ENCODE results near the gene TNFRSF17. TPM values are rescaled to one million over a fixed set of nuclear protein-coding genes. Genes with fewer than 3 reads are reported as not detected.
A peak's percentile ranks its signal among the peaks of the same experiment; 100 is the strongest.
"Not testable (repeated sequence)": the region's sequence is repeated elsewhere in the genome, so short reads cannot be mapped to it uniquely, and the experiment has no call there.

The TNFRSF17 gene
- total RNA-seq (2014; rRNA removed; shearing (Covaris generic)) (not detected in 2 replicates), polyA plus RNA-seq (2016; fragmentation: Nextera tagmentation; extraction: Ambion mirVana) (not detected in 2 replicates)

GRCh38 chr16:11964761-11965551, at the start of gene TNFRSF17:
Gene TNFRSF17, plus strand, starts transcription at chr16:11965210. Its CDS starts 115 bp downstream, at chr16:11965325.
- 33% methylated on average over 9 of the region's 9 CpGs for WGBS, 2 experiments (ENCODE audit: low coverage in 1 of 2, low lambda C conversion rate in 2 of 2, missing lambda C conversion rate in 2 of 2)
- no peak for TF ChIP-seq EZH2phosphoT487 (IDR thresholded peaks at IDR 0.05; ENCODE audit: insufficient read depth, low read depth)
- no peak for TF ChIP-seq EZH2 (IDR thresholded peaks at IDR 0.05; ENCODE audit: insufficient read depth, poor library complexity, severe bottlenecking)
- Histone ChIP-seq H3K27me3 (replicated peaks; ENCODE audit: insufficient read depth) (no peaks in the 10 kb centered on the region), H3K4me1 (ENCODE audit: insufficient read depth) (0 out of 2 replicates have a peak, but pooled peaks cover 6% of the 10 kb centered on the region), H4K20me1 (ENCODE audit: insufficient read depth) (no peaks in the 10 kb centered on the region), H3K4me2 (ENCODE audit: unreplicated experiment) (peak within 1 kb of the TSS; percentile 42), H3K4me3 (peak within 1 kb of the TSS; percentile 22; the same call in 1 of the 2 replicates), H3K9ac (0 out of 2 replicates have a peak within 1 kb of the TSS, but pooled peaks have one; percentile 0), H3F3A (ENCODE audit: insufficient read depth) (peaks cover 7% of the 10 kb centered on the region), H3K79me2 (ENCODE audit: insufficient read depth) (no peaks in the 10 kb centered on the region), H3K9me3 (ENCODE audit: low read depth) (no peaks in the 10 kb centered on the region), H3K9me2 (ENCODE audit: insufficient read depth) (no peaks in the 10 kb centered on the region), H3K27ac (no peak within 1 kb of the TSS), H3K36me3 (ENCODE audit: low read depth) (no peaks in the 10 kb centered on the region), H2AFZ (peak within 1 kb of the TSS; percentile 62)
- peak; percentile 38 for DNase-seq
- in situ Hi-C loops (cut with MboI): no loop called here

GRCh38 chr16:11915644-11916523, 49.1 kb upstream of the TNFRSF17 start, which contains the start of gene GSPT1:
Gene GSPT1, minus strand, starts transcription at chr16:11915956. Its CDS starts 236 bp downstream, at chr16:11915720.
- peak within 1 kb of the TSS; percentile 84 for H3K27ac ChIP-seq
- peaks cover 7% of the 10 kb centered on the region; the same call in 1 of the 2 replicates for H3K36me3 ChIP-seq (ENCODE audit: low read depth)
- peak within 1 kb of the TSS; percentile 98 for H3K4me2 ChIP-seq (ENCODE audit: unreplicated experiment)
- peaks cover 18% of the 10 kb centered on the region; the same call in 1 of the 2 replicates for H4K20me1 ChIP-seq (ENCODE audit: insufficient read depth)
- H3K9me3 ChIP-seq (ENCODE audit: low read depth): no peaks in the 10 kb centered on the region
- WGBS, 2 experiments (ENCODE audit: low coverage in 1 of 2, low lambda C conversion rate in 2 of 2, missing lambda C conversion rate in 2 of 2): 2% methylated on average over 52 to 84 of the region's 84 CpGs
- H3K4me3 ChIP-seq: peak within 1 kb of the TSS; percentile 76
- DNase-seq: peak; percentile 99
- TF ChIP-seq EZH2 (IDR thresholded peaks at IDR 0.05; ENCODE audit: insufficient read depth, poor library complexity, severe bottlenecking): no peak
- TF ChIP-seq EZH2phosphoT487 (IDR thresholded peaks at IDR 0.05; ENCODE audit: insufficient read depth, low read depth): no peak
- no peaks in the 10 kb centered on the region for H3K27me3 ChIP-seq (replicated peaks; ENCODE audit: insufficient read depth)
- in situ Hi-C loops (cut with MboI): no loop called here
- H3K9ac ChIP-seq: peak within 1 kb of the TSS; percentile 92
- peaks cover 41% of the 10 kb centered on the region for H3K79me2 ChIP-seq (ENCODE audit: insufficient read depth)
- H3K4me1 ChIP-seq (ENCODE audit: insufficient read depth): peaks cover 27% of the 10 kb centered on the region
- H3F3A ChIP-seq (ENCODE audit: insufficient read depth): peaks cover 28% of the 10 kb centered on the region
- peak within 1 kb of the TSS; percentile 99 for H2AFZ ChIP-seq
- H3K9me2 ChIP-seq (ENCODE audit: insufficient read depth): no peaks in the 10 kb centered on the region

- Histone ChIP-seq H3K4me1 (ENCODE audit: insufficient read depth) (peaks cover 24% of the 10 kb centered on the region), H3K27ac (peak overlapping the region; percentile 80), H3K4me2 (ENCODE audit: unreplicated experiment) (peak overlapping the region; percentile 89), H3K9me3 (ENCODE audit: low read depth) (no peaks in the 10 kb centered on the region), H3K9ac (peak overlapping the region; percentile 92), H3F3A (ENCODE audit: insufficient read depth) (peaks cover 28% of the 10 kb centered on the region), H3K9me2 (ENCODE audit: insufficient read depth) (no peaks in the 10 kb centered on the region), H3K27me3 (replicated peaks; ENCODE audit: insufficient read depth) (no peaks in the 10 kb centered on the region), H4K20me1 (ENCODE audit: insufficient read depth) (peaks cover 15% of the 10 kb centered on the region; the same call in 1 of the 2 replicates), H2AFZ (peak overlapping the region; percentile 99), H3K36me3 (ENCODE audit: low read depth) (peaks cover 7% of the 10 kb centered on the region; the same call in 1 of the 2 replicates), H3K79me2 (ENCODE audit: insufficient read depth) (peaks cover 33% of the 10 kb centered on the region), H3K4me3 (peak overlapping the region; percentile 76)
- 70% methylated on average over 13 of the region's 13 CpGs for WGBS, 2 experiments (ENCODE audit: low coverage in 1 of 2, low lambda C conversion rate in 2 of 2, missing lambda C conversion rate in 2 of 2)
- in situ Hi-C loops (cut with MboI): no loop called here
- peak; percentile 81 for DNase-seq
- TF ChIP-seq EZH2phosphoT487 (IDR thresholded peaks at IDR 0.05; ENCODE audit: insufficient read depth, low read depth) (no peak), EZH2 (IDR thresholded peaks at IDR 0.05; ENCODE audit: insufficient read depth, poor library complexity, severe bottlenecking) (no peak)
Measured at GRCh38 chr16:11916524-11917285, 48.3 kb upstream of the TNFRSF17 start.

GRCh38 chr16:11924046-11924445, 41.0 kb upstream of the TNFRSF17 start:
- H4K20me1 ChIP-seq (ENCODE audit: insufficient read depth); H3K4me1 ChIP-seq (ENCODE audit: insufficient read depth); H3K9me2 ChIP-seq (ENCODE audit: insufficient read depth); H3K9me3 ChIP-seq (ENCODE audit: low read depth); in situ Hi-C loops (cut with MboI); DNase-seq; H2AFZ ChIP-seq; H3K27ac ChIP-seq; H3K4me3 ChIP-seq; H3K9ac ChIP-seq; H3K79me2 ChIP-seq (ENCODE audit: insufficient read depth); H3K36me3 ChIP-seq (ENCODE audit: low read depth); H3F3A ChIP-seq (ENCODE audit: insufficient read depth); H3K27me3 ChIP-seq (replicated peaks; ENCODE audit: insufficient read depth); H3K4me2 ChIP-seq (ENCODE audit: unreplicated experiment): not testable (repeated sequence)
- 84 to 86% methylated on average over 10 of the region's 10 CpGs for WGBS, 2 experiments (ENCODE audit: low coverage in 1 of 2, low lambda C conversion rate in 2 of 2, missing lambda C conversion rate in 2 of 2)

- H3K9me2 ChIP-seq (ENCODE audit: insufficient read depth); H3K79me2 ChIP-seq (ENCODE audit: insufficient read depth); H3K27ac ChIP-seq; H4K20me1 ChIP-seq (ENCODE audit: insufficient read depth); H3K36me3 ChIP-seq (ENCODE audit: low read depth); H2AFZ ChIP-seq; DNase-seq; in situ Hi-C loops (cut with MboI); H3K4me3 ChIP-seq; H3F3A ChIP-seq (ENCODE audit: insufficient read depth); H3K9ac ChIP-seq; H3K4me1 ChIP-seq (ENCODE audit: insufficient read depth); H3K9me3 ChIP-seq (ENCODE audit: low read depth); H3K4me2 ChIP-seq (ENCODE audit: unreplicated experiment); H3K27me3 ChIP-seq (replicated peaks; ENCODE audit: insufficient read depth): not testable (repeated sequence)
- WGBS, 2 experiments (ENCODE audit: low coverage in 1 of 2, low lambda C conversion rate in 2 of 2, missing lambda C conversion rate in 2 of 2): 73 to 76% methylated on average over 13 of the region's 13 CpGs
Measured at GRCh38 chr16:11927350-11927749, 37.7 kb upstream of the TNFRSF17 start.

GRCh38 chr16:11941945-11942344, 23.1 kb upstream of the TNFRSF17 start, which contains the start of gene NPIPB2:
Gene NPIPB2, minus strand, starts transcription at chr16:11942045. Its CDS starts 0 bp downstream, at chr16:11942045.
- H3K4me1 ChIP-seq (ENCODE audit: insufficient read depth); H3K4me2 ChIP-seq (ENCODE audit: unreplicated experiment); H3K9me3 ChIP-seq (ENCODE audit: low read depth); H3K27ac ChIP-seq; H3K4me3 ChIP-seq; H3K9me2 ChIP-seq (ENCODE audit: insufficient read depth); H3F3A ChIP-seq (ENCODE audit: insufficient read depth); H3K79me2 ChIP-seq (ENCODE audit: insufficient read depth); H4K20me1 ChIP-seq (ENCODE audit: insufficient read depth); H3K9ac ChIP-seq; H3K36me3 ChIP-seq (ENCODE audit: low read depth); H3K27me3 ChIP-seq (replicated peaks; ENCODE audit: insufficient read depth); in situ Hi-C loops (cut with MboI); H2AFZ ChIP-seq; DNase-seq: not testable (repeated sequence)
- WGBS, 2 experiments (ENCODE audit: low coverage in 1 of 2, low lambda C conversion rate in 2 of 2, missing lambda C conversion rate in 2 of 2): 93 to 99% methylated on average over 3 to 4 of the region's 4 CpGs
